Neural progenitor cell (in vitro differentiated cells): ENCODE measurements around the gene ITGBL1. TPM values are rescaled to one million over a fixed set of nuclear protein-coding genes. Genes with fewer than 3 reads are reported as not detected.
A peak's percentile ranks its signal among the peaks of the same experiment; 100 is the strongest.

Experiments
- DNase-seq: peaks from one replicate; pipeline ENCODE4 v3.0.0-alpha.2; 2016; ENCODE audit warnings: low spot score
- H2AFZ ChIP-seq: fragments of 200-600 bp; sonication (generic); replicated peaks from 2 replicates; pipeline ENCODE4 v1.6.1; 2016; ENCODE audit warnings: antibody characterized with exemption
- H3F3A ChIP-seq: fragments of 200-600 bp; sonication (generic); 2 replicates; pipeline ENCODE4 v1.6.1; 2016; ENCODE audit warnings: antibody characterized with exemption, low read depth
- H3K27ac ChIP-seq: fragments of 200-600 bp; sonication (generic); 2 replicates; pipeline ENCODE4 v1.5.1; 2016; ENCODE audit warnings: mild to moderate bottlenecking
- H3K27me3 ChIP-seq: fragments of 200-600 bp; sonication (generic); 2 replicates; pipeline ENCODE4 v1.6.1; 2016; ENCODE audit warnings: mild to moderate bottlenecking, moderate library complexity
- H3K36me3 ChIP-seq: fragments of 200-600 bp; sonication (generic); 2 replicates; pipeline ENCODE4 v1.5.1; 2016
- H3K4me1 ChIP-seq: fragments of 200-600 bp; sonication (generic); 2 replicates; pipeline ENCODE4 v1.6.1; 2016; ENCODE audit warnings: mixed run types
- H3K4me2 ChIP-seq: fragments of 200-600 bp; sonication (generic); 2 replicates; pipeline ENCODE4 v1.6.1; 2016
- H3K4me3 ChIP-seq: fragments of 200-600 bp; sonication (generic); 2 replicates; pipeline ENCODE4 v1.5.1; 2016
- H3K79me2 ChIP-seq: fragments of 200-600 bp; sonication (generic); 2 replicates; pipeline ENCODE4 v1.6.1; 2016; ENCODE audit warnings: low read depth
- H3K9ac ChIP-seq: fragments of 200-600 bp; sonication (generic); 2 replicates; pipeline ENCODE4 v1.6.1; 2016
- H3K9me3 ChIP-seq: fragments of 200-600 bp; sonication (generic); 2 replicates; pipeline ENCODE4 v1.5.1; 2016; ENCODE audit warnings: low read depth
- H4K20me1 ChIP-seq: fragments of 200-600 bp; sonication (generic); 2 replicates; pipeline ENCODE4 v1.6.1; 2016; ENCODE audit warnings: low read depth
- H3K27ac Mint-ChIP-seq: 3 replicates; pipeline ENCODE4 v1.8.0; 2021; ENCODE audit warnings: mixed read lengths
- H3K27me3 Mint-ChIP-seq: 2 replicates; pipeline ENCODE4 v1.8.0; 2022; ENCODE audit warnings: low read depth, mild to moderate bottlenecking, inconsistent platforms, moderate library complexity, mixed read lengths; ENCODE audit not compliant: insufficient read depth
- H3K36me3 Mint-ChIP-seq: 3 replicates; pipeline ENCODE4 v1.8.0; 2021; ENCODE audit warnings: mixed read lengths
- H3K4me1 Mint-ChIP-seq: 3 replicates; pipeline ENCODE4 v1.8.0; 2021; ENCODE audit warnings: mixed read lengths
- H3K4me3 Mint-ChIP-seq: 3 replicates; pipeline ENCODE4 v1.8.0; 2021; ENCODE audit warnings: mild to moderate bottlenecking, moderate library complexity, mixed read lengths
- H3K9me3 Mint-ChIP-seq: 3 replicates; pipeline ENCODE4 v1.8.0; 2020; ENCODE audit warnings: mixed read lengths
- CTCF ChIP-seq: fragments of 200-600 bp; sonication (generic); IDR thresholded peaks from 2 replicates; pipeline ENCODE4 v1.5.1; 2017; ENCODE audit warnings: antibody characterized with exemption, mild to moderate bottlenecking
- EZH2 ChIP-seq: fragments of 200-600 bp; sonication (generic); IDR thresholded peaks from 2 replicates; pipeline ENCODE4 v1.6.1; 2017; ENCODE audit warnings: antibody characterized with exemption, mild to moderate bottlenecking, moderate library complexity
- EZH2phosphoT487 ChIP-seq: fragments of 200-600 bp; sonication (generic); IDR thresholded peaks from 2 replicates; pipeline ENCODE4 v1.6.1; 2017; ENCODE audit warnings: antibody characterized with exemption
- total RNA-seq: library from RNA; depleted of rRNA; stranded (reverse); fragments of >200 nt; gene quantifications from 2 replicates; pipeline ENCODE4 v1.2.3, GENCODE V29; 2015; ENCODE audit warnings: low replicate concordance

ITGBL1 gene
- total RNA-seq, 1 donor from 2014 or later: not detected

- H3K27ac Mint-ChIP-seq: no peak overlapping the region
Observed at GRCh38 chr13:101408992-101409656, 43.4 kb upstream of the ITGBL1 start.

GRCh38 chr13:101412076-101412475 is 40.4 kb upstream of the ITGBL1 start:
- H2AFZ ChIP-seq: no peak overlapping the region
- H3K4me3 Mint-ChIP-seq: no peak overlapping the region
- no peak for DNase-seq
- H3K36me3 ChIP-seq: no peaks in the 10 kb centered on the region
- no peaks in the 10 kb centered on the region for H3F3A ChIP-seq
- no peak overlapping the region for H3K27ac Mint-ChIP-seq
- peaks cover 5% of the 10 kb centered on the region for H3K4me1 ChIP-seq
- H3K27ac ChIP-seq: no peak overlapping the region
- H3K79me2 ChIP-seq: no peaks in the 10 kb centered on the region
- no peaks in the 10 kb centered on the region for H4K20me1 ChIP-seq
- H3K4me2 ChIP-seq: no peak overlapping the region
- H3K27me3 Mint-ChIP-seq: peaks cover 16% of the 10 kb centered on the region
- H3K4me3 ChIP-seq: no peak overlapping the region
- H3K36me3 Mint-ChIP-seq: no peaks in the 10 kb centered on the region
- H3K9me3 Mint-ChIP-seq: no peaks in the 10 kb centered on the region
- peaks cover 4% of the 10 kb centered on the region for H3K4me1 Mint-ChIP-seq
- TF ChIP-seq EZH2: no peak
- no peak for TF ChIP-seq EZH2phosphoT487
- no peak for TF ChIP-seq CTCF
- H3K27me3 ChIP-seq: peaks cover 39% of the 10 kb centered on the region
- no peaks in the 10 kb centered on the region for H3K9me3 ChIP-seq
- H3K9ac ChIP-seq: no peak overlapping the region

More at GRCh38 chr13:101408992-101409656, 43.4 kb upstream of the ITGBL1 start:
- peaks cover 3% of the 10 kb centered on the region for H3K27me3 Mint-ChIP-seq
- H3K9ac ChIP-seq: no peak overlapping the region
- DNase-seq: no peak
- no peak for TF ChIP-seq CTCF
- TF ChIP-seq EZH2: no peak
- TF ChIP-seq EZH2phosphoT487: no peak
- no peak overlapping the region for H2AFZ ChIP-seq
- H3K4me3 Mint-ChIP-seq: no peak overlapping the region
- H3K9me3 Mint-ChIP-seq: no peaks in the 10 kb centered on the region
- H3K4me3 ChIP-seq: no peak overlapping the region
- no peaks in the 10 kb centered on the region for H3K36me3 ChIP-seq
- H4K20me1 ChIP-seq: no peaks in the 10 kb centered on the region
- H3K4me1 Mint-ChIP-seq: peaks cover 4% of the 10 kb centered on the region
- no peaks in the 10 kb centered on the region for H3K36me3 Mint-ChIP-seq
- H3K27me3 ChIP-seq: peaks cover 9% of the 10 kb centered on the region
- H3K4me2 ChIP-seq: no peak overlapping the region
- H3K27ac ChIP-seq: no peak overlapping the region
- H3F3A ChIP-seq: no peaks in the 10 kb centered on the region
- no peaks in the 10 kb centered on the region for H3K4me1 ChIP-seq
- no peaks in the 10 kb centered on the region for H3K79me2 ChIP-seq
- H3K9me3 ChIP-seq: no peaks in the 10 kb centered on the region

GRCh38 chr13:101415358-101416174 is 36.9 kb upstream of the ITGBL1 start:
- Histone ChIP-seq H3K27ac (no peak overlapping the region), H4K20me1 (no peaks in the 10 kb centered on the region), H3K4me2 (peak overlapping the region; percentile 88), H3K4me1 (peaks cover 5% of the 10 kb centered on the region), H3K9me3 (no peaks in the 10 kb centered on the region), H3K36me3 (no peaks in the 10 kb centered on the region), H3K79me2 (no peaks in the 10 kb centered on the region), H2AFZ (peak overlapping the region; percentile 88), H3F3A (no peaks in the 10 kb centered on the region), H3K27me3 (peaks cover 50% of the 10 kb centered on the region), H3K9ac (no peak overlapping the region), H3K4me3 (peak overlapping the region; percentile 58)
- Mint-ChIP-seq H3K4me1 (no peaks in the 10 kb centered on the region), H3K36me3 (no peaks in the 10 kb centered on the region), H3K27ac (no peak overlapping the region), H3K27me3 (peaks cover 21% of the 10 kb centered on the region), H3K9me3 (peaks cover 2% of the 10 kb centered on the region), H3K4me3 (peak overlapping the region; percentile 85)
- TF ChIP-seq EZH2: no peak
- TF ChIP-seq CTCF: no peak
- peak; percentile 54 for TF ChIP-seq EZH2phosphoT487
- DNase-seq: peak; percentile 3
